GM12878 (cell line): ENCODE results near the gene NTF4. TPM values are rescaled to one million over a fixed set of nuclear protein-coding genes. Genes with fewer than 3 reads are reported as not detected.

ENCODE experiments used
- ATAC-seq: fragments of 200-7000 bp; cut with Tn5 transposase; 3 replicates; pipeline ENCODE4 v1.9.1; 2020; ENCODE audit warnings: mild to moderate bottlenecking, moderate library complexity
- BruUV-seq: library from RNA; stranded (reverse); fragments of 400-500 nt; replicated peaks from 2 replicates; lab custom pipeline; 2021; lab: Mats Ljungman, UMichigan
- CTCF ChIA-PET: fragments of 300-600 bp; sonication (Branson Sonifier 250); formaldehyde crosslinking; extraction: SDS; loops from one replicate; lab custom pipeline; 2021; ENCODE audit warnings: inconsistent platforms; lab: Yijun Ruan, JAX
- POLR2A ChIA-PET: fragments of 350-600 bp; formaldehyde crosslinking; extraction: SDS; loops from one replicate; lab custom pipeline; 2021; ENCODE audit warnings: inconsistent platforms; lab: Charles Lee
- RAD21 ChIA-PET: fragments of 300-600 bp; sonication (Branson Sonifier 250); formaldehyde crosslinking; loops from one replicate; lab custom pipeline; 2023; ENCODE audit warnings: antibody characterized with exemption; ENCODE audit not compliant: unreplicated experiment; lab: Charles Lee
- SMC1A ChIA-PET: fragments of 300-600 bp; sonication (Branson Sonifier 250); formaldehyde crosslinking; loops from one replicate; lab custom pipeline; 2023; ENCODE audit not compliant: unreplicated experiment, uncharacterized antibody; lab: Charles Lee
- DNase-seq: peaks from one replicate; pipeline ENCODE4 v3.0.0-alpha.2; 2011; ENCODE audit warnings: low read depth, low spot score
- FAIRE-seq: peaks from 3 replicates; lab custom pipeline; 2011; peaks lifted over from hg19 to GRCh38; lab: Jason Lieb, UNC
- H2AFZ ChIP-seq: 2 replicates; pipeline ENCODE4 v1.6.0; 2011; ENCODE audit warnings: low read depth, low read length, control low read depth; ENCODE audit not compliant: control insufficient read depth
- H3K27ac ChIP-seq: 2 replicates; pipeline ENCODE4 v1.5.1; 2011; ENCODE audit warnings: control low read depth; ENCODE audit not compliant: control insufficient read depth, insufficient read depth
- H3K27me3 ChIP-seq, 2 experiments: replicated peaks in 1 of 2; 2 replicates each; pipeline versions ENCODE4 v1.6.0 to v1.6.1; 2011; ENCODE audit warnings: low read length in 1 of 2; ENCODE audit not compliant: control insufficient read depth in 2 of 2, insufficient read depth in 2 of 2
- H3K36me3 ChIP-seq, 2 experiments: 2 replicates each; pipeline ENCODE4 v1.5.1; 2011; ENCODE audit warnings: low read length in 1 of 2; ENCODE audit not compliant: control insufficient read depth in 2 of 2, insufficient read depth in 2 of 2
- H3K4me1 ChIP-seq: 2 replicates; pipeline ENCODE4 v1.6.1; 2011; ENCODE audit warnings: mild to moderate bottlenecking, low read length, moderate library complexity, mixed read lengths; ENCODE audit not compliant: control insufficient read depth, insufficient read depth
- H3K4me2 ChIP-seq: 2 replicates; pipeline ENCODE4 v1.6.0; 2011; ENCODE audit warnings: control low read depth; ENCODE audit not compliant: control insufficient read depth, insufficient read depth
- H3K4me3 ChIP-seq: fragments of 200-600 bp; sonication (generic); 2 replicates; pipeline ENCODE4 v1.5.1; 2016
- H3K79me2 ChIP-seq: 2 replicates; pipeline ENCODE4 v1.6.0; 2011; ENCODE audit warnings: low read length; ENCODE audit not compliant: control insufficient read depth, insufficient read depth
- H3K9ac ChIP-seq: 2 replicates; pipeline ENCODE4 v1.8.0; 2011; ENCODE audit warnings: low read length, control low read depth, mixed read lengths; ENCODE audit not compliant: control insufficient read depth, insufficient read depth
- H3K9me3 ChIP-seq: replicated peaks from 3 replicates; pipeline ENCODE4 v1.5.1; 2011; ENCODE audit warnings: mild to moderate bottlenecking, low read length; ENCODE audit not compliant: control insufficient read depth, insufficient read depth
- H4K20me1 ChIP-seq: 2 replicates; pipeline ENCODE4 v1.6.0; 2011; ENCODE audit not compliant: control insufficient read depth, insufficient read depth
- BCL11A ChIP-seq: IDR thresholded peaks from 2 replicates; pipeline ENCODE4 v1.6.1; 2011; ENCODE audit warnings: low read depth, low read length
- CBX5 ChIP-seq: sonication (generic); IDR thresholded peaks from 2 replicates; pipeline ENCODE4 v1.6.1; 2016; ENCODE audit warnings: low read depth, moderate library complexity, mild to moderate bottlenecking, inconsistent platforms
- FOXK2 ChIP-seq: fragments of 450-650 bp; IDR thresholded peaks from 2 replicates; pipeline ENCODE4 v1.6.1; 2017; ENCODE audit warnings: mild to moderate bottlenecking, moderate library complexity
- HCFC1 ChIP-seq: fragments of 150-350 bp; IDR thresholded peaks from 2 replicates; pipeline ENCODE4 v1.6.1; 2014; ENCODE audit warnings: low read length
- NFXL1 ChIP-seq: fragments of 450-650 bp; IDR thresholded peaks from 2 replicates; pipeline ENCODE4 v1.6.1; 2017; ENCODE audit warnings: antibody characterized with exemption, mild to moderate bottlenecking, borderline replicate concordance
- NFYB ChIP-seq: IDR thresholded peaks from 2 replicates; pipeline ENCODE4 v1.6.1; 2011; ENCODE audit warnings: low read depth, mild to moderate bottlenecking, low read length, improper control_type of control experiment, moderate library complexity; ENCODE audit not compliant: insufficient read depth
- PML ChIP-seq: IDR thresholded peaks from 2 replicates; pipeline ENCODE4 v1.6.1; 2012; ENCODE audit warnings: low read length, inconsistent platforms
- POLR2A ChIP-seq: IDR thresholded peaks from 2 replicates; pipeline ENCODE4 v1.6.1; 2011; ENCODE audit warnings: low read depth, mild to moderate bottlenecking, low read length
- POLR2AphosphoS2 ChIP-seq: IDR thresholded peaks from 2 replicates; pipeline ENCODE4 v1.6.1; 2011; ENCODE audit warnings: low read depth, mild to moderate bottlenecking, low read length, improper control_type of control experiment, moderate library complexity
- RUNX3 ChIP-seq: IDR thresholded peaks from 2 replicates; pipeline ENCODE4 v1.6.1; 2012; ENCODE audit warnings: low read length, inconsistent platforms
- STAT1 ChIP-seq: fragments of 450-650 bp; conservative IDR thresholded peaks from 2 replicates; pipeline ENCODE4 v1.6.1; 2014; ENCODE audit warnings: antibody characterized with exemption, mild to moderate bottlenecking
- TCF7 ChIP-seq: IDR thresholded peaks from 2 replicates; pipeline ENCODE4 v1.6.1; 2014; ENCODE audit warnings: antibody characterized with exemption, borderline replicate concordance
- ZNF207 ChIP-seq: fragments of 450-650 bp; IDR thresholded peaks from 2 replicates; pipeline ENCODE4 v1.6.1; 2014; ENCODE audit warnings: antibody characterized with exemption, mild to moderate bottlenecking, borderline replicate concordance
- ZNF217 ChIP-seq: fragments of 450-650 bp; IDR thresholded peaks from 2 replicates; pipeline ENCODE4 v1.6.1; 2017; ENCODE audit warnings: antibody characterized with exemption, mild to moderate bottlenecking
- ZNF384 ChIP-seq: IDR thresholded peaks from 2 replicates; pipeline ENCODE4 v1.6.1; 2012; ENCODE audit warnings: low read depth, mild to moderate bottlenecking, low read length, improper control_type of control experiment, borderline replicate concordance
- WGBS: methylation state at CpG from one replicate; pipeline ENCODE4 v1.1.6; 2016; ENCODE audit warnings: low lambda C conversion rate; ENCODE audit not compliant: insufficient replicate concordance, insufficient coverage; ENCODE audit errors: missing lambda C conversion rate; 5-methylcytosine and 5-hydroxymethylcytosine counted together
- in situ Hi-C: fragments of 300-500 bp; cut with MboI; formaldehyde crosslinking; loops from 9 replicates; pipeline ENCODE4 v1.14.3; 2018; ENCODE audit warnings: mixed read lengths
- intact Hi-C: fragments of 100-400 bp; cut with micrococcal nuclease; formaldehyde crosslinking; loops from one replicate; pipeline ENCODE4 v1.14.2; 2022; ENCODE audit not compliant: unreplicated experiment
- polyA plus RNA-seq, 11 experiments: library from polyadenylated mRNA; depleted of rRNA in 4 of 11; unstranded in 6 of 11; stranded (reverse) in 5 of 11; fragments of >200 nt; fragmentation: Nextera tagmentation in 4 of 11; fragmentation: Illumina TruSeq in 1 of 11; extraction: Ambion mirVana in 4 of 11; extraction: Trizol in 1 of 11; gene quantifications; 1 replicate in 1 of 11; 2 replicates in 10 of 11; pipeline versions ENCODE4 v1.2.1 to v1.2.3, GENCODE V29; 2011 to 2016; ENCODE audit warnings: inconsistent platforms in 2 of 11, missing spikeins in 2 of 11, low read depth in 1 of 11
- total RNA-seq, 4 experiments: library from RNA; depleted of rRNA in 3 of 4; stranded (reverse); fragments of >200 nt in 3 of 4; fragmentation: Illumina TruSeq in 1 of 4; extraction: Trizol in 1 of 4; gene quantifications; 2 replicates each; pipeline versions ENCODE4 v1.2.1 to v1.2.3, GENCODE V29; 2013 to 2021
- TF ChIP-seq, protein P1 (sequence below): IDR thresholded peaks from 2 replicates; pipeline ENCODE4 v1.6.1; 2011; ENCODE audit warnings: low read depth, low read length, improper control_type of control experiment, borderline replicate concordance
- TF ChIP-seq, protein P2 (sequence below): fragments of 450-650 bp; IDR thresholded peaks from 2 replicates; pipeline ENCODE4 v1.6.1; 2016; ENCODE audit warnings: mild to moderate bottlenecking
- TF ChIP-seq, protein P3 (sequence below): fragments of 450-650 bp; formaldehyde crosslinking; IDR thresholded peaks from 2 replicates; pipeline ENCODE4 v1.4.0; 2022; ENCODE audit warnings: mild to moderate bottlenecking, moderate library complexity
- TF ChIP-seq, protein P4 (sequence below): fragments of 450-650 bp; IDR thresholded peaks from 2 replicates; pipeline ENCODE4 v1.6.1; 2017; ENCODE audit warnings: low read depth, mild to moderate bottlenecking, moderate library complexity

The NTF4 gene
- total and polyA plus RNA-seq, 10 of the 15 experiments (the other 5 are each of a cell fraction or from before 2014, with no cell fraction given): not detected

DNA sequence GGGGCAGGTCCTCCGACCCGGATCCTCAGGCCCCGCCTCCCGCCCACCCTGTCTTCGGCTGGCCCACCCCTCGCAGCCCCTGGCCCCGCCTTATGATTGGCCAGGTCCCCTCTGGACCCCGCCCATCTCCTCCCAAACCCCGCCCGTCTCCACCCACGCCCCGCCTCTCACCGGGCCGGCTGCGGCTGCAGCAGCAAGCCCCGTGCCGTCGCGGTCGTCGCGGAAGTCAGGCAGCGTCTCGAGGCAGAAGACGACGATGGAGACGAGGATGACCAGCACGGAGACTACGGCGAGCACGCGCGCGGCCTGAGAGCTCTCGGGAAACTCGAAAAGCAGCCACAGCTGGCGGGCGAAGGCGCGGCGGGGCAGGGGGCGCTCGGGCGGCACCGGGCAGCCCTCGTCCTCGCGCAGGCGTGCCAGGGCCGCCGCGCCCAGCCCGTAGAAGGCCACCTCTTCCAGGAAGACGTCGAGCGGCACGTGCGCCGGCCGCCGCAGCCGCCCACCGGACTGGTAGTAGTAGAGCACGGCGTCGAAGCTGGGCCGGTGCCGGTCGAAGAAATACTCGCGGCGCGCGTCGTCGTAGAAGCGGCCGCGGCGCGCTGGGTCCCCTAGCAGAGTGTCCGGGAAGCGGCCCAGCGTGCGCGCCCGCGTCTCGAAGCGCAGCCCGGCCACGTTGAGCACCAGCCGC, 7.4 kb upstream of the NTF4 start:
- POLR2A ChIA-PET: interaction anchor here (0.6 kb wide), 1 partner anchor 78 kb away, joined by 3 read pairs; the partner anchor contains the start of gene RUVBL2
- Histone ChIP-seq H3K4me3 (no peak overlapping the region), H3K9ac (no peak overlapping the region), H3K4me1 (no peaks in the 10 kb centered on the region), H3K27ac (no peak overlapping the region)
- WGBS: 61% methylated on average over 60 of the region's 93 CpGs
- DNase-seq: no peak
- RAD21 ChIA-PET: no interaction called here
- intact Hi-C loops: no loop called here
- no peak for TF ChIP-seq CBX5
- no peak for TF ChIP-seq TCF7
- no peak for TF ChIP-seq ZNF384
- no peak for TF ChIP-seq HCFC1
- TF ChIP-seq, protein P1, sequence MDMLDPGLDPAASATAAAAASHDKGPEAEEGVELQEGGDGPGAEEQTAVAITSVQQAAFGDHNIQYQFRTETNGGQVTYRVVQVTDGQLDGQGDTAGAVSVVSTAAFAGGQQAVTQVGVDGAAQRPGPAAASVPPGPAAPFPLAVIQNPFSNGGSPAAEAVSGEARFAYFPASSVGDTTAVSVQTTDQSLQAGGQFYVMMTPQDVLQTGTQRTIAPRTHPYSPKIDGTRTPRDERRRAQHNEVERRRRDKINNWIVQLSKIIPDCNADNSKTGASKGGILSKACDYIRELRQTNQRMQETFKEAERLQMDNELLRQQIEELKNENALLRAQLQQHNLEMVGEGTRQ: no peak
- no peak for TF ChIP-seq PML
- no peak for TF ChIP-seq NFXL1
- TF ChIP-seq, protein P2, sequence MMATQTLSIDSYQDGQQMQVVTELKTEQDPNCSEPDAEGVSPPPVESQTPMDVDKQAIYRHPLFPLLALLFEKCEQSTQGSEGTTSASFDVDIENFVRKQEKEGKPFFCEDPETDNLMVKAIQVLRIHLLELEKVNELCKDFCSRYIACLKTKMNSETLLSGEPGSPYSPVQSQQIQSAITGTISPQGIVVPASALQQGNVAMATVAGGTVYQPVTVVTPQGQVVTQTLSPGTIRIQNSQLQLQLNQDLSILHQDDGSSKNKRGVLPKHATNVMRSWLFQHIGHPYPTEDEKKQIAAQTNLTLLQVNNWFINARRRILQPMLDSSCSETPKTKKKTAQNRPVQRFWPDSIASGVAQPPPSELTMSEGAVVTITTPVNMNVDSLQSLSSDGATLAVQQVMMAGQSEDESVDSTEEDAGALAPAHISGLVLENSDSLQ: no peak
- no peak for TF ChIP-seq ZNF217
- TF ChIP-seq, protein P3, sequence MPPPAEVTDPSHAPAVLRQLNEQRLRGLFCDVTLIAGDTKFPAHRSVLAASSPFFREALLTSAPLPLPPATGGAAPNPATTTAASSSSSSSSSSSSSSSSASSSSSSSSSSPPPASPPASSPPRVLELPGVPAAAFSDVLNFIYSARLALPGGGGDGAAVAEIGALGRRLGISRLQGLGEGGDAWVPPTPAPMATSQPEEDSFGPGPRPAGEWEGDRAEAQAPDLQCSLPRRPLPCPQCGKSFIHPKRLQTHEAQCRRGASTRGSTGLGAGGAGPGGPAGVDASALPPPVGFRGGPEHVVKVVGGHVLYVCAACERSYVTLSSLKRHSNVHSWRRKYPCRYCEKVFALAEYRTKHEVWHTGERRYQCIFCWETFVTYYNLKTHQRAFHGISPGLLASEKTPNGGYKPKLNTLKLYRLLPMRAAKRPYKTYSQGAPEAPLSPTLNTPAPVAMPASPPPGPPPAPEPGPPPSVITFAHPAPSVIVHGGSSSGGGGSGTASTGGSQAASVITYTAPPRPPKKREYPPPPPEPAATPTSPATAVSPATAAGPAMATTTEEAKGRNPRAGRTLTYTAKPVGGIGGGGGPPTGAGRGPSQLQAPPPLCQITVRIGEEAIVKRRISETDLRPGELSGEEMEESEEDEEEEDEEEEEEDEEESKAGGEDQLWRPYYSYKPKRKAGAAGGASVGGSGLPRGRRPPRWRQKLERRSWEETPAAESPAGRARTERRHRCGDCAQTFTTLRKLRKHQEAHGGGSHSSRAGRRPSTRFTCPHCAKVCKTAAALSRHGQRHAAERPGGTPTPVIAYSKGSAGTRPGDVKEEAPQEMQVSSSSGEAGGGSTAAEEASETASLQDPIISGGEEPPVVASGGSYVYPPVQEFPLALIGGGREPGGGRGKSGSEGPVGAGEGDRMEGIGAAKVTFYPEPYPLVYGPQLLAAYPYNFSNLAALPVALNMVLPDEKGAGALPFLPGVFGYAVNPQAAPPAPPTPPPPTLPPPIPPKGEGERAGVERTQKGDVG (CRISPR knock-in tag): no peak
- TF ChIP-seq POLR2AphosphoS2: no peak
- TF ChIP-seq BCL11A: no peak
- no peak for TF ChIP-seq RUNX3
- no peak for TF ChIP-seq ZNF207
- no peak for TF ChIP-seq NFYB
- TF ChIP-seq, protein P4, sequence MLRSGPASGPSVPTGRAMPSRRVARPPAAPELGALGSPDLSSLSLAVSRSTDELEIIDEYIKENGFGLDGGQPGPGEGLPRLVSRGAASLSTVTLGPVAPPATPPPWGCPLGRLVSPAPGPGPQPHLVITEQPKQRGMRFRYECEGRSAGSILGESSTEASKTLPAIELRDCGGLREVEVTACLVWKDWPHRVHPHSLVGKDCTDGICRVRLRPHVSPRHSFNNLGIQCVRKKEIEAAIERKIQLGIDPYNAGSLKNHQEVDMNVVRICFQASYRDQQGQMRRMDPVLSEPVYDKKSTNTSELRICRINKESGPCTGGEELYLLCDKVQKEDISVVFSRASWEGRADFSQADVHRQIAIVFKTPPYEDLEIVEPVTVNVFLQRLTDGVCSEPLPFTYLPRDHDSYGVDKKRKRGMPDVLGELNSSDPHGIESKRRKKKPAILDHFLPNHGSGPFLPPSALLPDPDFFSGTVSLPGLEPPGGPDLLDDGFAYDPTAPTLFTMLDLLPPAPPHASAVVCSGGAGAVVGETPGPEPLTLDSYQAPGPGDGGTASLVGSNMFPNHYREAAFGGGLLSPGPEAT: no peak
- no peak for TF ChIP-seq STAT1
- no peak for TF ChIP-seq POLR2A
- no peak for TF ChIP-seq FOXK2
- TF ChIP-seq, all 136 proteins: peak for 0
- H2AFZ ChIP-seq: no peak overlapping the region
- peaks cover 0 to 4% of the 10 kb centered on the region in 2 experiments; a peak in 3 of 4 replicates for H3K27me3 ChIP-seq
- in situ Hi-C loops: no loop called here
- H3K36me3 ChIP-seq: no peaks in the 10 kb centered on the region
- ATAC-seq: no peak
- ChIA-PET SMC1A (no interaction called here), CTCF (no interaction called here)
- no peaks in the 10 kb centered on the region for H3K79me2 ChIP-seq
- no TSS peak for BruUV-seq
- no peaks in the 10 kb centered on the region; the same call in 2 of the 3 replicates for H3K9me3 ChIP-seq
- no peak for FAIRE-seq
- H3K4me2 ChIP-seq: no peak overlapping the region
- H4K20me1 ChIP-seq: no peaks in the 10 kb centered on the region
